Activated naive CD4-positive, alpha-beta T cell treated with anti-CD3 and anti-CD28 coated beads, Interleukin-2, amount 50 U/mL, for 24 hours (primary cell): ENCODE results near the gene KIAA0825.
"Not testable (repeated sequence)": the region's sequence is repeated elsewhere in the genome, so short reads cannot be mapped to it uniquely, and the experiment has no call there.

Experiments used
- H3K27ac Mint-ChIP-seq: one replicate; pipeline ENCODE4 v1.8.0; 2021; ENCODE audit warnings: mild to moderate bottlenecking, mixed read lengths
- H3K27me3 Mint-ChIP-seq: one replicate; pipeline ENCODE4 v1.8.0; 2021; ENCODE audit warnings: mixed read lengths
- H3K36me3 Mint-ChIP-seq: one replicate; pipeline ENCODE4 v1.8.0; 2021; ENCODE audit warnings: mixed read lengths
- H3K4me1 Mint-ChIP-seq: one replicate; pipeline ENCODE4 v1.8.0; 2021; ENCODE audit warnings: mixed read lengths
- H3K4me3 Mint-ChIP-seq: one replicate; pipeline ENCODE4 v1.8.0; 2021; ENCODE audit warnings: mild to moderate bottlenecking, mixed read lengths
- H3K9me3 Mint-ChIP-seq: one replicate; pipeline ENCODE4 v1.8.0; 2021; ENCODE audit warnings: mixed read lengths

Gene KIAA0825

GRCh38 chr5:94209774-94210355 is 408.5 kb downstream of the KIAA0825 start:
- Mint-ChIP-seq H3K9me3 (no peaks in the 10 kb centered on the region), H3K4me1 (no peaks in the 10 kb centered on the region), H3K27me3 (peaks cover 4% of the 10 kb centered on the region), H3K4me3 (no peak overlapping the region), H3K36me3 (no peaks in the 10 kb centered on the region), H3K27ac (no peak overlapping the region)

DNA sequence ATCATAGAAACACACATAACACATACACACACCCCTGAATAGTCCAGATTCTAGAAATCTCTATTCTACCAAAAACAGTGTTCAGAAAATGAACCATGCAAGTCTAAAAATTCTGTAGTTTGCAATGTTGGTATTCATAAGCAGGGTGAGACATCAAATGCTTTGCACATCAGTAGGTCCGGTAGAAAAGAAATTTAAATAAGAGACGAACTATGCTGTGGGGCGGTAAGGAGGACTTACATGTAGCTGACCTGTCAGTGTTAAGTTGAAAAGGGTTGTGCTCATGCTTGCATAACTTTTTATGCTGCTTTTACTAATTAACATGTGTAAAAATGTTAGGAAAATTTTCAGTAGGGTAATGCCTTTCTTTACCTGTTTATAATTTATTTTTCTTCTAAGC is 409.1 kb downstream of the KIAA0825 start:
- Mint-ChIP-seq H3K4me1 (no peaks in the 10 kb centered on the region), H3K9me3 (no peaks in the 10 kb centered on the region), H3K36me3 (no peaks in the 10 kb centered on the region), H3K27ac (no peak overlapping the region), H3K4me3 (no peak overlapping the region), H3K27me3 (peaks cover 4% of the 10 kb centered on the region)

GRCh38 chr5:94199566-94199965 is 418.8 kb downstream of the KIAA0825 start:
- Mint-ChIP-seq H3K36me3 (no peaks in the 10 kb centered on the region), H3K9me3 (no peaks in the 10 kb centered on the region), H3K4me3 (no peak overlapping the region), H3K27me3 (peaks cover 2% of the 10 kb centered on the region), H3K4me1 (no peaks in the 10 kb centered on the region), H3K27ac (no peak overlapping the region)

DNA sequence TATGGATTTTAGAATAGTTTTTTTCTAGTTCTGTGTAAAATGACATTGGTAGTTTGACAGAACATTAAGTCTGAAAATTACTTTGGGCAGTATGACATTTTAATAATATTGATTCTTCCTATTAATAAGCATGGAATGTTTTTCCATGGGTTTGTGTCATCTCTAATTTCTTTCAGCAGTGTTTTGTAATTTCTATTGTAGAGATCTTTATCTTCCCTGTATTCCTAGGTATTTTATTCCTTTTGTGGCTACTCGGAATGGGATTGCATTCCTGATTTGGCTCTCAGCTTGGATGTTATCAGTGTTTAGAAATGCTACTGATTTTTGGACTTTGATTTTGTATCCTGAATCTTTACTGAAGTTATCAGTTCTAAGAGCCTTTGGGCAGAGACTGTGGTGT is 420.4 kb downstream of the KIAA0825 start:
- Mint-ChIP-seq H3K36me3 (no peaks in the 10 kb centered on the region), H3K27ac (no peak overlapping the region), H3K27me3 (peaks cover 2% of the 10 kb centered on the region), H3K9me3 (no peaks in the 10 kb centered on the region), H3K4me1 (no peaks in the 10 kb centered on the region), H3K4me3 (no peak overlapping the region)

DNA sequence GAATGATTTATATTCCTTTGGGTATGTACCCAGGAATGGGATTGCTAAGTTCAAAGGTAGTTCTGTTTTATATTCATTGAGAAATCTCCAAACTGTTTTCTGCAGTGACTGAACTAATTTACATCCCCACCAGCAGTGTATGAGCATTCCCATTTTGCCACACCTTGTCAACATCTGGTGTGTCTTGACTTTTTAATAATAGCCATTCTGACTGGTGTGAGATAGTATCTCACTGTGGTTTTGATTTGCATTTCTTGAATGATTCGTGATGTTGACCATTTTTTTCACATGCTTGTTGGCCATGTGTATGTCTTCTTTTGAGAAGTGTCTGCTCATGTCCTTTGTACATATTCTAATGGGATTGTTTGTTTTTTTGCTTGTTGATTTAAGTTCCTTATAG is 421.5 kb downstream of the KIAA0825 start:
- no peaks in the 10 kb centered on the region for H3K9me3 Mint-ChIP-seq
- no peak overlapping the region for H3K4me3 Mint-ChIP-seq
- no peaks in the 10 kb centered on the region for H3K4me1 Mint-ChIP-seq
- peaks cover 2% of the 10 kb centered on the region for H3K27me3 Mint-ChIP-seq
- no peaks in the 10 kb centered on the region for H3K36me3 Mint-ChIP-seq
- H3K27ac Mint-ChIP-seq, result no peak overlapping the region

DNA sequence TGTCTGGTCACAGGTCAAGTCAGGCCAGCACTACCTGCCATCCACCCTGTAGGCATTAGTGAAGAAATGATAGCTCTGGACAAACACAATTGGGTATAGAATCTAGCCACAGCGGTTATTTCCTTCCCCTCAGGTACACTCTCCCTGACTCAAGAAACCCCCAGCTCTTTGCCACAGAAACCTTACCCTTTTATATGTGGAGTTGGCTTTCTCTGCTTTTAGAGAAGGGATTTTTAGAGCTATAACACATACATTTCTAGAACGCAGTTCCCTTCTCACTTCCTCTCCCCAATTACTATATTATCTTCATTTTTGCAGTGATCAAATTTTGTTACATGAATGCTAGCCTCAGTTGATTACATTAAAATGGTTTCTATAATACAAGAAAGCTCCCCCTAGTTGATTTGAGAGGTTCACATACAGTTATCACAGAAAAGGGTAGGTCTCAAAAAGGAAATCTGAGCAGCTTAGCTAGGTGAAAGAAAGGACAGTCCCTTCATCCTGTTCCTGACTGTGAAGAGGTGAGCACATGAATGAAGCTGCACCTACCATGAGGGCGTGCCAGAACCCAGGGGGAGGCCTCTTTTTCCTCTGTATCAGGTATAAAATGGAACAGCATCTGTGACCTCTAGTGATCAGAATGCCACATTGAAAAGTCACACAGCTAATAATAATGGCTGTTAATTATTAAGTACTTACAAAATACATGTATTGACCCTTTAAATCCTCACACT is 425.6 kb downstream of the KIAA0825 start:
- Mint-ChIP-seq H3K27ac (no peak overlapping the region), H3K4me3 (no peak overlapping the region), H3K4me1 (no peaks in the 10 kb centered on the region), H3K36me3 (no peaks in the 10 kb centered on the region), H3K27me3 (no peaks in the 10 kb centered on the region), H3K9me3 (no peaks in the 10 kb centered on the region)

GRCh38 chr5:94191604-94192003 is 426.8 kb downstream of the KIAA0825 start:
- Mint-ChIP-seq H3K27me3 (peaks cover 3% of the 10 kb centered on the region), H3K9me3 (peaks cover 3% of the 10 kb centered on the region), H3K36me3 (no peaks in the 10 kb centered on the region), H3K4me1 (no peaks in the 10 kb centered on the region), H3K4me3 (no peak overlapping the region), H3K27ac (no peak overlapping the region)

DNA sequence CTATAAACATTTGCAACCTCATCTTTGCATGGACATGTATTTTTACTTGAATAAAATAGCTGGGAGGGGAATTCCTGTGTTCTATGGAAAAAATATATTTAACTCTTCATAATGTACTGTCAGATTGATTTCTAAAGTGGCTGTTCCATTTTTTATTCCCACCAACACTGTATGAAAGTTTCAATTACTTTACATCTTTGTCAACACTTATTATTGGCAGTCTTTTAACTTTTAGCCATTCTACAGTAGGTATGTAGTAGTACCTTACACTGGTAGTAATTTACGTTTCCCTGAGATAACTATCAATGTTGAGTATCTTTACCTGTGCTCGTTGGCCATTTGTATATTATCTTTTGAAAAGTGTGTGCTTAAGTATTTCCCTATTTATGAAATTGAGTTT is 429.7 kb downstream of the KIAA0825 start:
- Mint-ChIP-seq H3K36me3 (no peaks in the 10 kb centered on the region), H3K9me3 (peaks cover 5% of the 10 kb centered on the region), H3K27me3 (peaks cover 5% of the 10 kb centered on the region), H3K27ac (no peak overlapping the region), H3K4me3 (no peak overlapping the region), H3K4me1 (no peaks in the 10 kb centered on the region)

DNA sequence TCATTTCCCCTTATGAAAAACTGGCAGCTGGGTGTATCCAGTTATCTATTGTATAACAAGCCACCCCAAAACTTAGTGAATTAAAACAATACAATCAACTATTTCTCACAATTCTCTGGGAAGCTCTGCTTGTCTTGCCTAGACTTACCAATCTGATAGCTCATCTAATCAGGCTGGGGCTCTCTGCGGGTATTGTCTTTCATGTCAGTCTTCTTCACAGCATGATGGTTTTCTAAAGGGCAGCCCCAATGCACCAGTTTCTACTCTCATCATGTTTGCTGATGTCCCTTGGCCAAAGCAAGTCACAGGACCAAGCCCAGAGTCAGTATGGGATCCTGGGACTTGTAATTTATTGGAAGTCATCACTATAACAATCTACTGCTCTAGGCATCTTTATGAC is 433.5 kb downstream of the KIAA0825 start:
- Mint-ChIP-seq H3K9me3 (peaks cover 5% of the 10 kb centered on the region), H3K4me3 (no peak overlapping the region), H3K27me3 (peaks cover 5% of the 10 kb centered on the region)

GRCh38 chr5:94181895-94182294 is 436.5 kb downstream of the KIAA0825 start:
- H3K36me3 Mint-ChIP-seq, result no peaks in the 10 kb centered on the region
- peaks cover 5% of the 10 kb centered on the region for H3K27me3 Mint-ChIP-seq
- no peak overlapping the region for H3K4me3 Mint-ChIP-seq
- peaks cover 5% of the 10 kb centered on the region for H3K9me3 Mint-ChIP-seq
- H3K27ac Mint-ChIP-seq, result no peak overlapping the region
- no peaks in the 10 kb centered on the region for H3K4me1 Mint-ChIP-seq

More for the DNA sequence above, 433.5 kb downstream of the KIAA0825 start:
- no peak overlapping the region for H3K27ac Mint-ChIP-seq
- H3K36me3 Mint-ChIP-seq, result no peaks in the 10 kb centered on the region
- H3K4me1 Mint-ChIP-seq, result no peaks in the 10 kb centered on the region

GRCh38 chr5:94180761-94181160 is 437.6 kb downstream of the KIAA0825 start:
- H3K27ac Mint-ChIP-seq, result no peak overlapping the region
- H3K9me3 Mint-ChIP-seq, result no peaks in the 10 kb centered on the region
- H3K36me3 Mint-ChIP-seq, result no peaks in the 10 kb centered on the region
- H3K27me3 Mint-ChIP-seq, result no peaks in the 10 kb centered on the region
- no peak overlapping the region for H3K4me3 Mint-ChIP-seq
- no peaks in the 10 kb centered on the region for H3K4me1 Mint-ChIP-seq

DNA sequence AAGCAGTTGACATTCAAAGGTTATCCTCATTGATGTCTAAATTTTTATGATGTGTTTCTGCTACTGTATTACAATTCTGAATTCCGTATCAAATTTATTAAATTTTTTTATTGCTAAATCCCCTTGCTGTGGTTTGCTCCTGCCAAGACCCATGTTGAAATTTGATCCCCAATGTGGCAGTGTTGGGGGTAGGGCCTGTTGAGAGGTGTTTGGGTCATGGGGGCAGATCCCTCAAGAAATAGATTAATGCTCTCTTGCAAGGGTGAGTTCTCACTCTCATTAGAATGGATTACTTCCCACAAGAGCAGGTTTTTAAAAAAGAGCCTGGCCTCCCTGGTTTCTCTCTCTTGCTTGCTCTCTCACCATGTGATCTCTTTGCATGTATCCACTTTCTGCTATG is 442.5 kb downstream of the KIAA0825 start:
- Mint-ChIP-seq H3K27ac (no peak overlapping the region), H3K27me3 (no peaks in the 10 kb centered on the region), H3K9me3 (no peaks in the 10 kb centered on the region), H3K36me3 (no peaks in the 10 kb centered on the region), H3K4me3 (no peak overlapping the region), H3K4me1 (no peaks in the 10 kb centered on the region)

DNA sequence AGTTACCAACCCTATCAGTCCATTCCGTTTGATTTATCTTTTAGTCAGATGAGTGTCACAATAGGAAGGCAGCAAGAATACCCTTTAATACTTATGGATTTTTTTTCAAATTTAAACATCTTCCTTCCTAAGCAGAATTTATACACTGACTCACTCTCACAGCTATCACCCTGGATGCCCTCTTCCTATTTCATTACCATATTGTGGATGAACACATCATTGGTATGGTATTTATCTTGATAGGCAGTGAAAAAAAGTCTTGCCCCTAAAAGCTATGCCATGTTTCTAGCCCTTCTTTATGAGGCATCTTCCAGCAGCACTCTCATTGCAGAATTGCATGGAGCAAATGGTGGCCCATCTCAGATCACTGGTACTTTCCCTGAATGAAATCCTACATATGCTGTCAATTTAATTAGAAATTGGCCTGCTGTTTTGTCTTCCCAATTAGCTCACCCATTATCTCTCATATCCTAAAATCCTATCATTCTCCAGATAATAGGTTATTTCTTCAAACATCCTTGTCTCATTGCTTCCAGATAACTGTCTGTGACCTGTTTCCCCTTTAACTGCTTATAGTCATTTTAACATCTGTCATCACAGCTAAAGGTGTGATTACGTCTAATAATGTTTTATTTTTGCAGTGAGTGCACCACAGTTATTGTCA is 443.5 kb downstream of the KIAA0825 start:
- Mint-ChIP-seq H3K27me3 (no peaks in the 10 kb centered on the region), H3K4me1 (no peaks in the 10 kb centered on the region), H3K27ac (no peak overlapping the region), H3K4me3 (no peak overlapping the region), H3K9me3 (no peaks in the 10 kb centered on the region), H3K36me3 (no peaks in the 10 kb centered on the region)

DNA sequence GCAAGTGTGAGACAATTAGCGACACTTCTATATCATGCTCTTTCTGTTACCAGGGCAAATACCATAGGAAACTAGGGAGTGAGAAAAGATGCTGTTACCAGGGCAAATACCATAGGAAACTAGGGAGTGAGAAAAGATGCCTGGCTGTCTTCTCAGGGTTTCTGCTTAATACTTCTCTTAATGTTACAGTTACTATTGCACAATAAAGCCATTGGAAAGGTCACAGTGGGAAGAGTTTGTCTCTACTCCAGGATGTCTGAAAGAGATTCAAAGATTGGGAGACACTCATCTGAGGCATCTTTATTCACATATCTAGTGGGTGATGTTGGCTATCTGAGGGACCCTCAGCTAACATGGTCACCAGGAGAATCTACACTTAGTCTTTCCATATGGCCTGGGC is 445.3 kb downstream of the KIAA0825 start:
- Mint-ChIP-seq H3K4me3 (no peak overlapping the region), H3K9me3 (no peaks in the 10 kb centered on the region), H3K4me1 (no peaks in the 10 kb centered on the region), H3K27ac (no peak overlapping the region), H3K36me3 (no peaks in the 10 kb centered on the region), H3K27me3 (no peaks in the 10 kb centered on the region)

DNA sequence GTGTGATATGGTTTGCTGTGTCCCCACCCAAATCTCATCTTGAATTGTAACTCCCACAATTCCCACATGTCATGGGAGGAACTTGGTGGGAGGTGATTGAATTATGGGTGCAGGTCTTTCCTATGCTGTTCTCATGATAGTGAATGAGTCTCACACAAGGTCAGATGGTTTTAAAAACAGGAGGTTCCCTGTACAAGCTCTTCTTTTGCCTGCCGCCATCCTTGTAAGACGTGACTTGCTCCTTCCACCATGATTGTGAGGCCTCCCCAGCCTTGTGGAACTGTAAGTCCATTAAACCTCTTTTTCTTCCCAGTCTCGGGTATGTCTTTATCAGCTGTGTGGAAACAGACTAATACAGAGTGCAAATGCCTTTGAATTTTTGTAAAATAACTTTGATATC is 447.3 kb downstream of the KIAA0825 start:
- not testable (repeated sequence) for H3K4me3 Mint-ChIP-seq, H3K36me3 Mint-ChIP-seq, H3K27me3 Mint-ChIP-seq, H3K9me3 Mint-ChIP-seq, H3K27ac Mint-ChIP-seq, H3K4me1 Mint-ChIP-seq

DNA sequence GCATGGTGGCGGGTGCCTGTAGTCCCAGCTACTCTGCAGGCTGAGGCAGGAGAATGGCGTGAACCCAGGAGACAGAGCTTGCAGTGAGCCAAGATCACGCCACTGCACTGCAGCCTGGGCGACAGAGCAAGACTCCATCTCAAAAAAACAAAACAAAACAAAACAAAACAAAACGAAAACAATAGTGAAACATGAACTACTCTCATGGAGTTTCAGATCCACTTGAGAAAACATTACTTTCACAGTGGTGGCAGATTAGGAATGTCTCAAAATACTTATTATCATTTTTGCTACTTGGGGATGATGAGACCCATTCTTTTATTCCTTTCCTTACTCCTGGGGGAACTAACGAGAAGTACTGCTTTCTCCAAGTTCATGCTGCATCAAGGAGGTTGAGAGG is 448.2 kb downstream of the KIAA0825 start:
- H3K27me3 Mint-ChIP-seq, H3K9me3 Mint-ChIP-seq, H3K4me3 Mint-ChIP-seq, H3K27ac Mint-ChIP-seq, H3K4me1 Mint-ChIP-seq, H3K36me3 Mint-ChIP-seq: not testable (repeated sequence)
